ENCODE results near the gene CALCOCO1. TPM values are rescaled to one million over a fixed set of nuclear protein-coding genes. Genes with fewer than 3 reads are reported as not detected.

Gene CALCOCO1
- 100 to 1,000 TPM; 272 to 336 TPM for total RNA-seq

GRCh38 chr12:53727310-53728041 is at the start of gene CALCOCO1:
Gene CALCOCO1 (minus strand): TSS chr12:53727452. CDS start chr12:53725242, 2,210 bp downstream.
- peak; percentile 98 for DNase-seq (ENCODE audit: low spot score)
- ATAC-seq (ENCODE audit: insufficient number of reproducible peaks, low FRiP score, low read depth), result peak; percentile 99
- peak within 1 kb of the TSS; percentile 62 to 80 for H3K27ac ChIP-seq

GRCh38 chr12:53776872-53777271 is 49.6 kb upstream of the CALCOCO1 start:
- no peak overlapping the region for H3K4me3 ChIP-seq
- H3K4me1 ChIP-seq (ENCODE audit: control insufficient read depth in 1 of 2, low read depth in 2 of 2), result peaks cover 0 to 11% of the 10 kb centered on the region in 2 donors
- H3K27ac ChIP-seq, result no peak overlapping the region
- no peaks in the 10 kb centered on the region for H3K27me3 ChIP-seq (replicated peaks; ENCODE audit: insufficient read depth)
- TF ChIP-seq CTCF (IDR thresholded peaks at IDR 0.05), result no peak
- H3K9me3 ChIP-seq, result no peaks in the 10 kb centered on the region
- DNase-seq (ENCODE audit: low spot score) (no peak), ATAC-seq (ENCODE audit: insufficient number of reproducible peaks, low FRiP score, low read depth) (no peak)
- H3K36me3 ChIP-seq, result no peaks in the 10 kb centered on the region

More at GRCh38 chr12:53727310-53728041, at the start of gene CALCOCO1:
- peaks cover 11 to 41% of the 10 kb centered on the region in 2 donors for H3K4me1 ChIP-seq (ENCODE audit: control insufficient read depth in 1 of 2, low read depth in 2 of 2)
- H3K36me3 ChIP-seq, result peaks cover 18% of the 10 kb centered on the region
- H3K9me3 ChIP-seq, result no peaks in the 10 kb centered on the region
- TF ChIP-seq CTCF (IDR thresholded peaks at IDR 0.05), result no peak
- no peaks in the 10 kb centered on the region for H3K27me3 ChIP-seq (replicated peaks; ENCODE audit: insufficient read depth)
- peak within 1 kb of the TSS; percentile 83 for H3K4me3 ChIP-seq

GRCh38 chr12:53775478-53776145 is 48.4 kb upstream of the CALCOCO1 start:
- Histone ChIP-seq H3K36me3 (no peaks in the 10 kb centered on the region), H3K27me3 (replicated peaks; ENCODE audit: insufficient read depth) (no peaks in the 10 kb centered on the region), H3K4me1 (ENCODE audit: control insufficient read depth in 1 of 2, low read depth in 2 of 2) (peaks cover 0 to 11% of the 10 kb centered on the region in 2 donors), H3K9me3 (no peaks in the 10 kb centered on the region), H3K4me3 (no peak overlapping the region), H3K27ac (peak overlapping the region in 1 of 2 donors; percentile 45)
- ATAC-seq (ENCODE audit: insufficient number of reproducible peaks, low FRiP score, low read depth), result no peak
- no peak for TF ChIP-seq CTCF (IDR thresholded peaks at IDR 0.05)
- no peak for DNase-seq (ENCODE audit: low spot score)

GRCh38 chr12:53770281-53770680 is 43.0 kb upstream of the CALCOCO1 start:
- ATAC-seq (ENCODE audit: insufficient number of reproducible peaks, low FRiP score, low read depth), result no peak
- no peak for TF ChIP-seq CTCF (IDR thresholded peaks at IDR 0.05)
- Histone ChIP-seq H3K4me3 (no peak overlapping the region), H3K27me3 (replicated peaks; ENCODE audit: insufficient read depth) (no peaks in the 10 kb centered on the region), H3K27ac (no peak overlapping the region), H3K4me1 (ENCODE audit: control insufficient read depth in 1 of 2, low read depth in 2 of 2) (peaks cover 0 to under 1% of the 10 kb centered on the region in 2 donors), H3K36me3 (no peaks in the 10 kb centered on the region), H3K9me3 (no peaks in the 10 kb centered on the region)
- DNase-seq (ENCODE audit: low spot score), result no peak

GRCh38 chr12:53768976-53769375 is 41.7 kb upstream of the CALCOCO1 start:
- ATAC-seq (ENCODE audit: insufficient number of reproducible peaks, low FRiP score, low read depth), result no peak
- no peak for DNase-seq (ENCODE audit: low spot score)
- Histone ChIP-seq H3K27me3 (replicated peaks; ENCODE audit: insufficient read depth) (no peaks in the 10 kb centered on the region), H3K9me3 (no peaks in the 10 kb centered on the region), H3K4me3 (no peak overlapping the region), H3K4me1 (ENCODE audit: control insufficient read depth in 1 of 2, low read depth in 2 of 2) (no peaks in the 10 kb centered on the region), H3K36me3 (no peaks in the 10 kb centered on the region), H3K27ac (no peak overlapping the region)
- TF ChIP-seq CTCF (IDR thresholded peaks at IDR 0.05), result no peak

All from thoracic aorta (tissue), 2 donors.